NCI-H128 (cell line): ENCODE results near the gene MYO9B.

Experiments used
- DNase-seq: peaks from one replicate; lab custom pipeline; 2025; ENCODE audit not compliant: unreplicated experiment; lab: John Stamatoyannopoulos, UW

MYO9B gene

DNA sequence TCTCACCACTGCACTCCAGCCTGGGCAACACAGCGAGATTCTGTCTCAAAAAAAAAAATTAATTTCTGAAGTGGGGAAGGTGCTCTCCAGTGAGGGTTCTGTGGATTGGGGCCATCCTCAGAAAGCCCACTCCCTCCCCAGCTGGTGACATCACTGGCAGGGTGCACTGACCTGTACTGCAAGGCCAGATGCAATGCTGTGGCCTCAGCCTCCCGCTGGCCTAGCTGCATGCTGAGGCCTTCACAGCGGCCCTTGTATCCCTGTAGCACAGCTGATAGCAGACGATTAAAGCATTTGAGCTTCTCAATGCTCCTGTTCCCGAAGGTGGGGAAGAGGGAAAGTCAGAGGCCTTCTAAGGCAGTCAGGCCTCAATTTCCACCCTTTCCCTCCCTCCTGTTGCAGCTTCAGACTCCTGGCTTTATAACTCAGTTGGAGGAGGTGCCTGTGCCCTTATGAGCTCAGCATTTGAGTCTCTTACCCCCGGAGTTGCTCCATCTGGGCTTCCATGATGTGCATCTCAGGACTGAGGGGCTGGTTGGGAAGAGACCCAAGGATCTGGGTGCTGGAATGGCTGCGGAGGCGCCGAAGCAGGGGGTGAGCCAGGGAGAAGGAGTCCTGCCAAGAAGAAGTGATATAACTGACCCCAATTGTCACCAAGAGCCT is 183.7 kb downstream of the MYO9B start:
- DNase-seq = no peak

DNA sequence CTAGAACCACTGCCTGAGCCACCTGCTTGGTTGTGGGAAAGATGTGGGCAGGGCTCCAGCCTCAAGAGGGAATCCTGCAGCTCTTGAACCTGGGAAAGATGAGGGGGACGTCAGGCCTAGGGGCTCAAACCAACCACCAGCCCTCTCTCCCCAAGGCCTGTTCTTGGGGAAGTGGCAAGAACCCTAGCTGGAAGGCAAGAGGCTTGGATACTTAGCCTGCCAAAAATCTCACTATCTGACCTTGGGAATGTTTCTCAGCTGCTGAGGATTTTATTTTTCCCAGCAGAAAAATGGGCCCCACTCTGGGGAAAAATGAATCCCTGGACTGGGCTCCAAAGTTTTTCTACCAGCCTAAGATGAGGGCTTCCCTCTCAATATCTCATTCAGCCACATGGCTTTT is 184.4 kb downstream of the MYO9B start:
- DNase-seq = no peak

DNA sequence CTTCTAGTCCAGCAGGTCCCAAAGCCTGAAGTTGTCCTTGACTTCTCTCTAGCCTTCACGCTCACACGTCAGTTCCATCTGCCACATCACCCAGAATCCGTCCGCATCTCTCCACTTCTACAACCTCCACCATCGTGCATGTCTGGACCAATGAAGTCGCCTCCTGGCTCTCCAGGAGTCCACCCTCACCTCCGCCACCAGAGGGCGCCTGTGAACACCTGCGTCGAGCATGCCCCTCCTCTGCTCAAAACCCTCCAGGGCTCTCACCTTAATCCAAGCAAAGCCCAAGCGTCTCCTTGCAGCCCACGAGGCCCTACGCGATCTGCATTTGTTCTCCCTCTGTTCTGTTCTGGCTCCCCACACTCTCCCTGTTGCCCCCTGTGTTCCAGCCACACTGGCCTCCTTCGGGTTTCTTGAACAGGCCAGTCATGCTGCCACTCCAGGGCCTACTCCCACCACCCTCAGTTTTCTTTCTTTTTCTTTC is 185.3 kb downstream of the MYO9B start:
- DNase-seq = no peak

DNA sequence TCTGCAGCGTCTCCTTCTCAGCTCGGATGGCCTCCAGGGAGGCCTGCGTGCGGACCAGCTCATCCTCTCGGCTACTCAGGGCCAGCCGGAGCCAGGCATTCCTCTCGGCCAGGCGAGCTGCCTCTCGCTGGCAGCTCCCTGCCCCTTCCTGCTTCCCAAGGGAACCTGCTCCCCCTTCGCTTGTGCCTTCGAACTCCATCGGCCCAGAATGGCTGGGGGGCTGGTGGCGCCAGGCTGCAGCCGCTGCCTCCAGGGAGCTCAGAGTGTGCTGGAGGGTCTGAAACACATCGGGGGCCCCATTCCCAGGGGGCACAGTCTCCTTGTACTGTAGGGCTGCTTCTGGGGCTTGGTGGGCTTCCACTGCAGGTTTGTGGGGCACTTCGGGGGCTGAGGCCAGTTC is 187.0 kb downstream of the MYO9B start:
- DNase-seq = no peak
